ENCODE data around the gene FAM20C.

Gene FAM20C

GRCh38 chr7:281637-282036 is 89.3 kb downstream of the FAM20C start:
- H3K4me3 ChIP-seq (ENCODE audit: low read depth, low read length) = no peak overlapping the region
- TF ChIP-seq CTCF (IDR thresholded peaks at IDR 0.05; ENCODE audit: low read depth, low read length) = no peak
- DNase-seq (ENCODE audit: low read depth, low spot score) = no peak
- in situ Hi-C loops (cut with HindIII; ENCODE audit: low sequenced_read_pairs) = no loop called here

- TF ChIP-seq CTCF (IDR thresholded peaks at IDR 0.05; ENCODE audit: low read depth, low read length) = no peak
- no peak for DNase-seq (ENCODE audit: low read depth, low spot score)
- in situ Hi-C loops (cut with HindIII; ENCODE audit: low sequenced_read_pairs) = no loop called here
- no peak overlapping the region for H3K4me3 ChIP-seq (ENCODE audit: low read depth, low read length)
Measured at GRCh38 chr7:282621-283020, 90.2 kb downstream of the FAM20C start.

DNA sequence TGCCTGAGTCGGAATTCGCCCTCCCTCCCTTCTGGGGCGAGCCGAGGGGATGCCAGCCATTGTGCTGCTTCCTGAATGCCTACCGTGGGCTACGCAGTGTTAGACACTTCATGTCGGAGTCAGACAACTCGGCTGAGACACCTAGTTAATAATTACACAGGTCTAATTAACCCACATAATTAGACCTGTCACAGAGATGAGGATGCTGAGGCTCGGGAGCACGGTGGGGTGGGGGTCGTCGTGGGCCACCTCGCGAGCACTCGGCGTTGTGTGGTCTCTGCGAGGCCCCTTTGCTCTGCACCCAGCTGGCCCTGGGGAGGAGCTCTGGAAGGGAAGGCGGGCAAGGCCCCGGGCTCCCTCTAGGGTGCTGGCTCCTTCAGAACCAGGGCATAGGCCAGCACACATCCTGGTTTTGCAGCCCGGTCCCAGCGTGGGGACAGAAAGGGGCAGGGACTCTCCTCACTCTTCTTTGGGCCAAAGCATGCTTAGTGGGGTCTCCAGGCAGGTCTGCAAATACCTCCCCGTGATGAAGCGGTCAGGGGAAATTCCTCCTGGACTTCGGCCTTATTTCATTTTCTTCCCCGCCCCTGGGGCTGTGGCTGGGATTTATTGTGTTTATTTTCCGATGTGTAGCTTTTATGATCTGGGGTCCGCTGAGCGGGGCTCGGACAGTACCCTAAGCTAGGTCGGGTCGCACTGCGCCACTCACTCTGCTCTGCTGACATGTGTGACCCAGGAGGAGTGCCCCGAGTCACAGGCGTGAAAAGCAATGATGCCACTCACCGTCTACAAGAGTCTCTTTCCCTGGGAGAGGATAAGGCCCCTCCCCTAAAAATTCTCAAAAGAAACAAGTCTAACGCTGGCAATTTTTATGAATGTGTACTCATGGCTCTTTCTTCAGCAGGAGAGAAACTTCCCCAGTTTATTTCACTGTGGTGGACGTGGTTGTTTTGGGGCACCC is 92.7 kb downstream of the FAM20C start:
- in situ Hi-C loops (cut with HindIII; ENCODE audit: low sequenced_read_pairs) = no loop called here
- DNase-seq (ENCODE audit: low read depth, low spot score) = no peak
- H3K4me3 ChIP-seq (ENCODE audit: low read depth, low read length) = no peak overlapping the region
- TF ChIP-seq CTCF (IDR thresholded peaks at IDR 0.05; ENCODE audit: low read depth, low read length) = no peak

- in situ Hi-C loops (cut with HindIII; ENCODE audit: low sequenced_read_pairs) = no loop called here
- no peak for DNase-seq (ENCODE audit: low read depth, low spot score)
- no peak for TF ChIP-seq CTCF (IDR thresholded peaks at IDR 0.05; ENCODE audit: low read depth, low read length)
- no peak overlapping the region for H3K4me3 ChIP-seq (ENCODE audit: low read depth, low read length)
Measured at GRCh38 chr7:285731-286130, 93.4 kb downstream of the FAM20C start.

GRCh38 chr7:286266-286665 is 93.9 kb downstream of the FAM20C start:
- no peak overlapping the region for H3K4me3 ChIP-seq (ENCODE audit: low read depth, low read length)
- no peak for TF ChIP-seq CTCF (IDR thresholded peaks at IDR 0.05; ENCODE audit: low read depth, low read length)
- in situ Hi-C loops (cut with HindIII; ENCODE audit: low sequenced_read_pairs) = no loop called here
- DNase-seq (ENCODE audit: low read depth, low spot score) = no peak

DNA sequence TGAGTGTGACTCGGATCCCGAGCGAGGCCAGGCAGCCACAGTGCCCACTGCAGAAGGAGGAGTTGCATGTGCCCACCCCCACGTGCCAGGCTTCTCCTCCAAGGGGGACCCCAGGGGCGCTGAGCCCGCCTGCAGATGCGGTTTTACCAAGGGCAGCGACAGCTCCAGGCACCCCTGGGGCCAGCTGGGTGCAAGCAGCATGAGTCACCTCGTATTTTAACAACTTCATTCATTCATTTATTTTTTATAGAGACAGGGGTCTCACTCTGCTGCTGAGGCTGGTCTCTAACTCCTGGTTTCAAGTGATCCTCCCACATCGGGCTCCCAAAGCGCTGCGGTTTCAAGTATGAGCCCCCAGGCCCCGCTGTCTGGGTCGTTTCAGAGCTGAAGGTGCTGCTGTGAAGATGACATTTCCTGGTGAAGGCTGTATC is 96.3 kb downstream of the FAM20C start:
- no peak for DNase-seq (ENCODE audit: low read depth, low spot score)
- H3K4me3 ChIP-seq (ENCODE audit: low read depth, low read length) = no peak overlapping the region
- in situ Hi-C loops (cut with HindIII; ENCODE audit: low sequenced_read_pairs) = no loop called here
- no peak for TF ChIP-seq CTCF (IDR thresholded peaks at IDR 0.05; ENCODE audit: low read depth, low read length)
